ENCODE data around the gene ACKR4. TPM values are rescaled to one million over a fixed set of nuclear protein-coding genes. Genes with fewer than 3 reads are reported as not detected.

The ACKR4 gene
- total and polyA plus RNA-seq, 2 experiments from 2014 or later = 14.8 to 25.0 TPM

GRCh38 chr3:132556508-132557159, 40.4 kb upstream of the ACKR4 start:
- Histone ChIP-seq H3K36me3 (ENCODE audit: low read depth) (no peaks in the 10 kb centered on the region), H3K9me3 (ENCODE audit: low read depth) (no peaks in the 10 kb centered on the region), H3K4me3 (no peak overlapping the region), H3K27ac (no peak overlapping the region), H4K20me1 (ENCODE audit: insufficient read depth) (no peaks in the 10 kb centered on the region), H3K4me2 (ENCODE audit: unreplicated experiment) (no peak overlapping the region), H3F3A (ENCODE audit: insufficient read depth) (no peaks in the 10 kb centered on the region), H3K9ac (no peak overlapping the region), H3K4me1 (ENCODE audit: insufficient read depth) (no peaks in the 10 kb centered on the region), H3K79me2 (ENCODE audit: insufficient read depth) (no peaks in the 10 kb centered on the region), H2AFZ (no peak overlapping the region), H3K9me2 (ENCODE audit: insufficient read depth) (no peaks in the 10 kb centered on the region), H3K27me3 (replicated peaks; ENCODE audit: insufficient read depth) (no peaks in the 10 kb centered on the region)
- TF ChIP-seq EZH2phosphoT487 (IDR thresholded peaks at IDR 0.05; ENCODE audit: insufficient read depth, low read depth) (no peak), EZH2 (IDR thresholded peaks at IDR 0.05; ENCODE audit: insufficient read depth, poor library complexity, severe bottlenecking) (no peak)
- DNase-seq = no peak
- WGBS, 2 experiments (ENCODE audit: low coverage in 1 of 2, low lambda C conversion rate in 2 of 2, missing lambda C conversion rate in 2 of 2) = 55 to 57% methylated on average over 8 of the region's 8 CpGs
- in situ Hi-C loops (cut with MboI) = no loop called here

GRCh38 chr3:132561003-132561402, 36.1 kb upstream of the ACKR4 start:
- no peak overlapping the region for H2AFZ ChIP-seq
- no peaks in the 10 kb centered on the region for H3K27me3 ChIP-seq (replicated peaks; ENCODE audit: insufficient read depth)
- H3K9me3 ChIP-seq (ENCODE audit: low read depth) = no peaks in the 10 kb centered on the region
- no peak overlapping the region for H3K4me2 ChIP-seq (ENCODE audit: unreplicated experiment)
- peaks cover 10% of the 10 kb centered on the region for H3K4me1 ChIP-seq (ENCODE audit: insufficient read depth)
- H3F3A ChIP-seq (ENCODE audit: insufficient read depth) = no peaks in the 10 kb centered on the region
- H3K79me2 ChIP-seq (ENCODE audit: insufficient read depth) = no peaks in the 10 kb centered on the region
- H3K4me3 ChIP-seq = no peak overlapping the region
- no peaks in the 10 kb centered on the region for H3K9me2 ChIP-seq (ENCODE audit: insufficient read depth)
- H3K36me3 ChIP-seq (ENCODE audit: low read depth) = peaks cover 3% of the 10 kb centered on the region; the same call in 1 of the 2 replicates
- no peak overlapping the region for H3K27ac ChIP-seq
- WGBS, 2 experiments (ENCODE audit: low coverage in 1 of 2, low lambda C conversion rate in 2 of 2, missing lambda C conversion rate in 2 of 2) = 98 to 100% methylated on average over 4 of the region's 4 CpGs
- in situ Hi-C loops (cut with MboI) = no loop called here
- TF ChIP-seq EZH2 (IDR thresholded peaks at IDR 0.05; ENCODE audit: insufficient read depth, poor library complexity, severe bottlenecking) (no peak), EZH2phosphoT487 (IDR thresholded peaks at IDR 0.05; ENCODE audit: insufficient read depth, low read depth) (no peak)
- DNase-seq = no peak
- no peak overlapping the region for H3K9ac ChIP-seq
- no peaks in the 10 kb centered on the region for H4K20me1 ChIP-seq (ENCODE audit: insufficient read depth)

DNA sequence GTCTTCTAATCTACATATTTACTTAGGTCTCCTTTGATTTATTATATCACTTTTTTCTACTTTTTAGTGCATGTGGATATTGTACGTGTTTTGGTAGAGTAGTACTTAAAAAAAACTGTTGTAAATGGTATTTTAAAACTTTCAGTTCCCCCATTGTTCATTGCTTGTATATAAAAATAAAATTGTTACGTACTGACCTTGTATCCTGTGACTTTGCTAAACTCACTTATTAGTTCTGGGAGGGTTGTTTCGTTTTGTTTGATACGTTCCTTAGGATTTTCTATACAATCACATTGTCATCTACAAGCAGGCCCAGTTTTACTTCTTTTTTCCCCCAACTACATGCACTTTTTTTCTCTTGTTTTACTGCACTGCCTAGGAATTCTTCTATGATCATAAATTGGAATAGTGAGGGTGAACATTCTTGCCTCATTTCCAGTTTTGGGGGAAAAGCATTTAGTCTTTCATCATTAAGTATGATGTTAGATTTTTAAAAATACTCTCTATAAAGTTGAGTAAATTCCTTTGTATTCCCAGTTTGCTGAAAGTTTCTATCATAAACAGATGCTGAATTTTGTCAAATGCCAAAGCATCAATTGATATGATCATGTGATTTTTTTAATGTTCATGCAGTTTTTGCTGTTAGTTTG, 33.5 kb upstream of the ACKR4 start:
- Histone ChIP-seq H3K27me3 (replicated peaks; ENCODE audit: insufficient read depth) (no peaks in the 10 kb centered on the region), H3K4me3 (no peak overlapping the region), H3K9me3 (ENCODE audit: low read depth) (no peaks in the 10 kb centered on the region), H3F3A (ENCODE audit: insufficient read depth) (peaks cover 10% of the 10 kb centered on the region), H3K27ac (no peak overlapping the region), H2AFZ (no peak overlapping the region), H4K20me1 (ENCODE audit: insufficient read depth) (no peaks in the 10 kb centered on the region), H3K36me3 (ENCODE audit: low read depth) (peaks cover 3% of the 10 kb centered on the region; the same call in 1 of the 2 replicates), H3K9ac (no peak overlapping the region), H3K9me2 (ENCODE audit: insufficient read depth) (no peaks in the 10 kb centered on the region), H3K4me2 (ENCODE audit: unreplicated experiment) (no peak overlapping the region), H3K4me1 (ENCODE audit: insufficient read depth) (peaks cover 14% of the 10 kb centered on the region), H3K79me2 (ENCODE audit: insufficient read depth) (no peaks in the 10 kb centered on the region)
- in situ Hi-C loops (cut with MboI) = no loop called here
- 63 to 65% methylated on average over 4 of the region's 4 CpGs for WGBS, 2 experiments (ENCODE audit: low coverage in 1 of 2, low lambda C conversion rate in 2 of 2, missing lambda C conversion rate in 2 of 2)
- TF ChIP-seq EZH2phosphoT487 (IDR thresholded peaks at IDR 0.05; ENCODE audit: insufficient read depth, low read depth) (no peak), EZH2 (IDR thresholded peaks at IDR 0.05; ENCODE audit: insufficient read depth, poor library complexity, severe bottlenecking) (no peak)
- DNase-seq = no peak

DNA sequence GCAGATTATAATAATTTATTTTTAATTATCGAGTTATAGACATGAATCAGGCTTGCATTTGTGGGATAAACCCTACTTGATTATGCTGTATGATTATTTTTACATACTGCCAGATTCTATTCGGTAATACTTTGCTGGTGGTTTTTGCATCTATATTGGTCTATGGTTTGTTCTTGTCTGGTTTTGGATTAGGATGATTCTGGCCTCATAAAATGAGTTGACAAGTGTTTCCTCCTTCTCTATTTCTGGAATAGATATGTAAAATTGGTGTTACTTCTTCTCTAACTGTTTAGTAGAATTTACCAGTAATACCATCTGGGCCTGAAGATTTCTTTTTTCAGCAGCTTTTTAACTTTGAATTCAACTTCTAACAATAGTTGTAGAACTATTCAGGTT, 33.0 kb upstream of the ACKR4 start:
- WGBS, 2 experiments (ENCODE audit: low coverage in 1 of 2, low lambda C conversion rate in 2 of 2, missing lambda C conversion rate in 2 of 2) = 11 to 20% methylated on average over 2 of the region's 2 CpGs
- H3K9me3 ChIP-seq (ENCODE audit: low read depth) = no peaks in the 10 kb centered on the region
- in situ Hi-C loops (cut with MboI) = no loop called here
- H3F3A ChIP-seq (ENCODE audit: insufficient read depth) = peaks cover 15% of the 10 kb centered on the region
- no peak overlapping the region for H2AFZ ChIP-seq
- H3K27me3 ChIP-seq (replicated peaks; ENCODE audit: insufficient read depth) = no peaks in the 10 kb centered on the region
- no peak for TF ChIP-seq EZH2 (IDR thresholded peaks at IDR 0.05; ENCODE audit: insufficient read depth, poor library complexity, severe bottlenecking)
- no peak for TF ChIP-seq EZH2phosphoT487 (IDR thresholded peaks at IDR 0.05; ENCODE audit: insufficient read depth, low read depth)
- no peaks in the 10 kb centered on the region for H3K9me2 ChIP-seq (ENCODE audit: insufficient read depth)
- H3K36me3 ChIP-seq (ENCODE audit: low read depth) = peaks cover 3% of the 10 kb centered on the region; the same call in 1 of the 2 replicates
- peaks cover 19% of the 10 kb centered on the region for H3K4me1 ChIP-seq (ENCODE audit: insufficient read depth)
- no peak overlapping the region for H3K27ac ChIP-seq
- H3K79me2 ChIP-seq (ENCODE audit: insufficient read depth) = no peaks in the 10 kb centered on the region
- H3K4me2 ChIP-seq (ENCODE audit: unreplicated experiment) = no peak overlapping the region
- DNase-seq = no peak
- H3K4me3 ChIP-seq = no peak overlapping the region
- H3K9ac ChIP-seq = no peak overlapping the region
- no peaks in the 10 kb centered on the region for H4K20me1 ChIP-seq (ENCODE audit: insufficient read depth)
